ENCODE results near the gene GDE1. TPM values are rescaled to one million over a fixed set of nuclear protein-coding genes. Genes with fewer than 3 reads are reported as not detected.

The GDE1 gene
- polyA plus RNA-seq, 3 donors, result 30.6 to 75.5 (median 71.7) TPM

DNA sequence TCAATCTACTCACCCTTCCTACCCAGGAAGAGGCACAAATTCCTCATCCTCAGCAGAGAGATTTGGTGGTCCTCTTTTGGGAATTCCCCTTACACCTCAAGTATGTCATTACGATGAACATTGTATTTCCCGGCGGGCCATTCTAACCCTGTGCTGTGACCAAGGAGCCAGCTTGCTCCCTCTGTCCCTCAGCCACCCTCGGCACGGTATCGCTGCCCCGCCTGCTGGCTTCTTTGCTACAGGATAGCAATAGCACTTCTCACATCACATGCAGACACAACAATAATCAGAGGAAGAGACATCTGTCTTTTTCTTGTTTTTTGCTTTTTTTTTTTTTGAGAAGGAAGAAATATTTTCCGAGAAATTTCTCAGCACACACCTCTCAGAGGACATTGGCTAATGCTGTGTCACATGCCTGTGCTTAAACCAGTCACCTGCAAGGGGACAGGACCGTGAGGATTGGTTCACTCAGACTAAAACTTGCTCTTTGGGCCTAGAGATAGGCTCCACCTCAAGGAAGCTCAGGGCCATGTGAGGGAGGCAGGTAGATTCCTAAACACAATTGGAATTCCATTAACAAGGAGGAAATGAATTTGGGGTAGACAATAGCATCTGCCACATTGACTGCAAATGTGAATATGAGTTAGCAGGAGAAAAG lies 63.0 kb downstream of the GDE1 start:
- no peak overlapping the region for H3K4me2 ChIP-seq (replicated peaks; ENCODE audit: extremely low read depth, low read length, poor library complexity, severe bottlenecking)
- no peaks in the 10 kb centered on the region for H3K9me3 ChIP-seq (replicated peaks in 1 of 2; ENCODE audit: control insufficient read depth in 1 of 2, insufficient read depth in 1 of 2, low read length in 2 of 2)
- no peaks in the 10 kb centered on the region for H3K79me2 ChIP-seq (ENCODE audit: insufficient read depth, low read length)
- TF ChIP-seq, protein P1, sequence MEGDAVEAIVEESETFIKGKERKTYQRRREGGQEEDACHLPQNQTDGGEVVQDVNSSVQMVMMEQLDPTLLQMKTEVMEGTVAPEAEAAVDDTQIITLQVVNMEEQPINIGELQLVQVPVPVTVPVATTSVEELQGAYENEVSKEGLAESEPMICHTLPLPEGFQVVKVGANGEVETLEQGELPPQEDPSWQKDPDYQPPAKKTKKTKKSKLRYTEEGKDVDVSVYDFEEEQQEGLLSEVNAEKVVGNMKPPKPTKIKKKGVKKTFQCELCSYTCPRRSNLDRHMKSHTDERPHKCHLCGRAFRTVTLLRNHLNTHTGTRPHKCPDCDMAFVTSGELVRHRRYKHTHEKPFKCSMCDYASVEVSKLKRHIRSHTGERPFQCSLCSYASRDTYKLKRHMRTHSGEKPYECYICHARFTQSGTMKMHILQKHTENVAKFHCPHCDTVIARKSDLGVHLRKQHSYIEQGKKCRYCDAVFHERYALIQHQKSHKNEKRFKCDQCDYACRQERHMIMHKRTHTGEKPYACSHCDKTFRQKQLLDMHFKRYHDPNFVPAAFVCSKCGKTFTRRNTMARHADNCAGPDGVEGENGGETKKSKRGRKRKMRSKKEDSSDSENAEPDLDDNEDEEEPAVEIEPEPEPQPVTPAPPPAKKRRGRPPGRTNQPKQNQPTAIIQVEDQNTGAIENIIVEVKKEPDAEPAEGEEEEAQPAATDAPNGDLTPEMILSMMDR (IDR thresholded peaks at IDR 0.05), result no peak
- H3K27me3 Mint-ChIP-seq (ENCODE audit: low read depth in 3 of 3), result peaks cover 2 to 8% (median 2%) of the 10 kb centered on the region in 3 donors
- intact Hi-C loops (cut with micrococcal nuclease), result no loop called here
- H3K4me3 ChIP-seq (replicated peaks in 1 of 3; ENCODE audit: low read depth in 2 of 3, low read length in 3 of 3), result no peak overlapping the region
- no peak overlapping the region for H3K27ac Mint-ChIP-seq
- H3K9me3 Mint-ChIP-seq, result peaks cover 0 to 4% (median 0%) of the 10 kb centered on the region in 7 donors
- H3K27ac ChIP-seq (ENCODE audit: low read depth in 1 of 2, low read length in 2 of 2), result no peak overlapping the region
- WGBS (ENCODE audit: insufficient coverage), result 89% methylated on average over 5 of the region's 9 CpGs
- no peaks in the 10 kb centered on the region for H3K27me3 ChIP-seq (ENCODE audit: control insufficient read depth in 2 of 2, insufficient read depth in 2 of 2, low read length in 2 of 2)
- H2AFZ ChIP-seq (ENCODE audit: insufficient read depth, low read depth, low read length, poor library complexity, severe bottlenecking), result no peak overlapping the region
- H3K36me3 ChIP-seq (replicated peaks in 1 of 2; ENCODE audit: control insufficient read depth in 1 of 2, insufficient read depth in 2 of 2, low read length in 2 of 2), result no peaks in the 10 kb centered on the region
- H3K4me1 ChIP-seq (ENCODE audit: control insufficient read depth in 1 of 2, insufficient read depth in 2 of 2, low read length in 2 of 2), result no peaks in the 10 kb centered on the region
- H3K36me3 Mint-ChIP-seq, result no peaks in the 10 kb centered on the region
- H3K9ac ChIP-seq (ENCODE audit: insufficient read depth, low read length, poor library complexity, severe bottlenecking), result no peak overlapping the region
- DNase-seq, result no peak
- no peaks in the 10 kb centered on the region for H3K4me1 Mint-ChIP-seq
- no peak overlapping the region for H3K4me3 Mint-ChIP-seq
- H4K20me1 ChIP-seq (ENCODE audit: insufficient read depth, low read length), result no peaks in the 10 kb centered on the region

Other genes starting within 250 kb of the GDE1 start
- not detected for gene CLEC19A, start 236.4 kb downstream of the GDE1 start, polyA plus RNA-seq
- not detected for gene TMC5, start 104.2 kb downstream of the GDE1 start, polyA plus RNA-seq
- 1 to 10 TPM; 3.5 to 6.2 (median 6.1) TPM for gene CCP110, start 1.8 kb upstream of the GDE1 start, polyA plus RNA-seq
- gene VPS35L, start 33.6 kb upstream of the GDE1 start, polyA plus RNA-seq, result 10 to 100 TPM; 29.7 to 51.4 (median 48.8) TPM
- gene KNOP1, start 196.1 kb upstream of the GDE1 start, polyA plus RNA-seq, result 1 to 10 TPM; 1.5 to 2.8 (median 2.4) TPM
- 1 to 10 TPM in 1 of 3 donors, under 1 TPM in 2; 0.52 to 1.2 (median 0.58) TPM for gene IQCK, start 196.2 kb upstream of the GDE1 start, polyA plus RNA-seq